ENCODE data around the gene POLD1. TPM values are rescaled to one million over a fixed set of nuclear protein-coding genes. Genes with fewer than 3 reads are reported as not detected.

Gene POLD1
- total RNA-seq, 4 donors from 2014 or later, result 4.1 to 15.6 (median 10.9) TPM

GRCh38 chr19:50419580-50420035 lies 35.5 kb downstream of the POLD1 start:
- TF ChIP-seq CTCF (IDR thresholded peaks at IDR 0.05; ENCODE audit: low read depth), result no peak

- no peak for TF ChIP-seq CTCF (IDR thresholded peaks at IDR 0.05; ENCODE audit: low read depth)
Measured at GRCh38 chr19:50420127-50420526, 36.0 kb downstream of the POLD1 start.

GRCh38 chr19:50420808-50421207 lies 36.7 kb downstream of the POLD1 start:
- TF ChIP-seq CTCF (IDR thresholded peaks at IDR 0.05; ENCODE audit: low read depth), result no peak

GRCh38 chr19:50422397-50423278 lies 38.5 kb downstream of the POLD1 start:
- no peak for TF ChIP-seq CTCF (IDR thresholded peaks at IDR 0.05; ENCODE audit: low read depth)

DNA sequence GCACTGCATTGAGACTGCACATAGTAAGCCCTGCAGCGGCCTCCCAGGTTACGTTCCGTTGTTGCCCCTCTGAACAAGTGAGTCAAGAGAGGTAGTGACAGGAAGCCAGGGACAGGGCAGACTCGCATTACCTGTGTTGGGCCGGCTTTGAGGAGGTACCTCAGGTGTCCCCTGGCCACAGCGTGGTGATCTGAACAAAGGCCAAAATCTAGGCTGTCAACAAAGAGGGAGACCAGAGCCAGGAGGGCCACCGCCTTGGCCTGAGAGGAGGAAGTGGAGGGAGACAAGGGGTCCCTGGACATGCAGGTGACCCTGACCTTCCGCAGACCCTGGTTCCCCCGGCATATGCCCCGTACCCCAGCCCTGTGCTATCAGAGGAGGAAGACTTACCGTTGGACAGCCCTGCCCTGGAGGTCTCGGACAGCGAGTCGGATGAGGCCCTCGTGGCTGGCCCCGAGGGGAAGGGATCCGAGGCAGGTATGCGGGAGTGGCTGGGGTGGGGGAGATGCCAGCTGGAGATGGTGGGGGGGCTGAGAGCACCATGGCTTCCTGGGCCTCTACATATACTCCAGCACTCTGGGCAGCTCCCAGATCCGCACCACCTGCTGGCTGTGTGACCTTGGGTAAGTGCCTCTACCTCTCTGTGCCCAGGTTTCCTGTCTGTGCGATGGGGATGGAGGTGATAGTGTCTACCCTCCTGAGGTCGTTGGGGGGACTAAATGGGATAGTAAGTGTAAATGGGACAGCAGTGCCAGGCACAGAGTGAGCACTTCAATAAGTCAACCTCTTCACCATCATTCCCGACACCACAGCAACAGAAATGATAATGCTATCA lies 39.3 kb downstream of the POLD1 start:
- TF ChIP-seq CTCF (IDR thresholded peaks at IDR 0.05; ENCODE audit: low read depth), result no peak

- no peak for TF ChIP-seq CTCF (IDR thresholded peaks at IDR 0.05; ENCODE audit: low read depth)
Measured at GRCh38 chr19:50425581-50425980, 41.4 kb downstream of the POLD1 start.
